HCT116 (cell line): ENCODE results near the gene ANTXRL. TPM values are rescaled to one million over a fixed set of nuclear protein-coding genes. Genes with fewer than 3 reads are reported as not detected.

Experiments used
- ATAC-seq: fragments of 200-7000 bp; cut with Tn5 transposase; 2 replicates; pipeline ENCODE4 v1.9.1; 2020; ENCODE audit warnings: mild to moderate bottlenecking, moderate library complexity
- BruUV-seq: library from RNA; stranded (reverse); fragments of 400-500 nt; replicated peaks from 2 replicates; lab custom pipeline; 2021; lab: Mats Ljungman, UMichigan
- CTCF ChIA-PET: fragments of 300-600 bp; sonication (Branson Sonifier 250); formaldehyde crosslinking; loops from one replicate; lab custom pipeline; 2021; ENCODE audit warnings: antibody characterized with exemption; lab: Charles Lee
- POLR2A ChIA-PET: fragments of 300-600, 350-600 bp; sonication (Branson Sonifier 250); formaldehyde crosslinking; loops from one replicate; lab custom pipeline; 2021; ENCODE audit warnings: antibody characterized with exemption; lab: Charles Lee
- RAD21 ChIA-PET, 2 experiments: fragments of 300-600 bp; sonication (Branson Sonifier 250); formaldehyde crosslinking; loops; one replicate each; lab custom pipeline; 2023; ENCODE audit warnings: low total read pairs in 2 of 2; ENCODE audit not compliant: uncharacterized antibody in 2 of 2, unreplicated experiment in 2 of 2, low non-redundant PET in 1 of 2; lab: Charles Lee
- DNase-seq: peaks from one replicate; pipeline ENCODE4 v3.0.0-alpha.2; 2010; ENCODE audit warnings: low read depth, low spot score
- H2AFZ ChIP-seq: fragments of 200-600 bp; shearing (Covaris generic), sonication (generic); 2 replicates; pipeline ENCODE4 v1.6.1; 2017; ENCODE audit warnings: low read depth, mixed run types, mixed read lengths, antibody characterized with exemption, low read length; ENCODE audit not compliant: poor library complexity, severe bottlenecking
- H3K27ac ChIP-seq: 2 replicates; pipeline ENCODE4 v1.5.1; 2012; ENCODE audit warnings: low read depth, low read length
- H3K27me3 ChIP-seq: fragments of 200-600 bp; sonication (generic); 2 replicates; pipeline ENCODE4 v1.6.1; 2016; ENCODE audit warnings: mixed run types, low read length, mixed read lengths; ENCODE audit not compliant: insufficient read depth
- H3K36me3 ChIP-seq, 2 experiments: fragments of 200-500 bp in 1 of 2; fragments of 200-600 bp in 1 of 2; sonication (Bioruptor generic) in 1 of 2; sonication (generic) in 1 of 2; 2 replicates each; pipeline versions ENCODE4 v1.5.1 to v1.6.1; 2014 to 2016; ENCODE audit warnings: low read length in 2 of 2, inconsistent platforms in 1 of 2, mixed read lengths in 1 of 2, mixed run types in 1 of 2; ENCODE audit not compliant: insufficient read depth in 2 of 2, control insufficient read depth in 1 of 2
- H3K4me1 ChIP-seq, 2 experiments: fragments of 200-600 bp in 1 of 2; sonication (generic) in 1 of 2; 2 replicates each; pipeline versions ENCODE4 v1.5.1 to v1.6.1; 2012 to 2017; ENCODE audit warnings: low read length in 2 of 2, inconsistent platforms in 1 of 2, mild to moderate bottlenecking in 1 of 2, mixed read lengths in 1 of 2, mixed run types in 1 of 2, moderate library complexity in 1 of 2; ENCODE audit not compliant: insufficient read depth in 2 of 2, control insufficient read depth in 1 of 2
- H3K4me2 ChIP-seq: fragments of 200-600 bp; sonication (generic); 2 replicates; pipeline ENCODE4 v1.6.1; 2017; ENCODE audit warnings: mixed run types, low read length, mixed read lengths
- H3K4me3 ChIP-seq, 2 experiments: fragments of 200-600 bp in 1 of 2; sonication (generic) in 1 of 2; replicated peaks in 1 of 2; 2 replicates each; pipeline ENCODE4 v1.5.1; 2011 to 2016; ENCODE audit warnings: low read length in 2 of 2, control low read depth in 1 of 2, low read depth in 1 of 2, mild to moderate bottlenecking in 1 of 2, mixed read lengths in 1 of 2, mixed run types in 1 of 2
- H3K79me2 ChIP-seq: fragments of 200-600 bp; sonication (generic); 2 replicates; pipeline ENCODE4 v1.6.1; 2017; ENCODE audit warnings: mild to moderate bottlenecking, mixed run types, low read length, moderate library complexity, mixed read lengths; ENCODE audit not compliant: insufficient read depth
- H3K9ac ChIP-seq: fragments of 200-600 bp; sonication (generic); 2 replicates; pipeline ENCODE4 v1.6.1; 2016; ENCODE audit warnings: low read length, mixed read lengths
- H3K9me2 ChIP-seq: fragments of 200-600 bp; sonication (generic), shearing (Covaris generic); 2 replicates; pipeline ENCODE4 v1.6.1; 2017; ENCODE audit warnings: mixed run types, mild to moderate bottlenecking, moderate library complexity; ENCODE audit not compliant: insufficient read depth
- H3K9me3 ChIP-seq, 2 experiments: fragments of 200-500 bp in 1 of 2; fragments of 200-600 bp in 1 of 2; sonication (Bioruptor generic) in 1 of 2; sonication (generic) in 1 of 2; 2 replicates each; pipeline ENCODE4 v1.6.1; 2014 to 2017; ENCODE audit warnings: low read length in 2 of 2, mixed read lengths in 2 of 2, inconsistent platforms in 1 of 2, low read depth in 1 of 2, mild to moderate bottlenecking in 1 of 2, mixed run types in 1 of 2, moderate library complexity in 1 of 2; ENCODE audit not compliant: control insufficient read depth in 1 of 2, insufficient read depth in 1 of 2
- H4K20me1 ChIP-seq: fragments of 200-600 bp; sonication (generic), shearing (Covaris generic); 2 replicates; pipeline ENCODE4 v1.6.1; 2017; ENCODE audit warnings: mixed run types, mild to moderate bottlenecking, moderate library complexity; ENCODE audit not compliant: insufficient read depth
- CBX3 ChIP-seq: IDR thresholded peaks from 2 replicates; pipeline ENCODE4 v1.6.1; 2012; ENCODE audit warnings: low read depth
- CEBPB ChIP-seq: IDR thresholded peaks from 2 replicates; pipeline ENCODE4 v1.6.1; 2012; ENCODE audit warnings: low read depth
- EGR1 ChIP-seq: IDR thresholded peaks from 2 replicates; pipeline ENCODE4 v1.6.1; 2012; ENCODE audit warnings: low read depth
- ELF1 ChIP-seq: IDR thresholded peaks from 2 replicates; pipeline ENCODE4 v1.6.1; 2012; ENCODE audit warnings: low read depth, borderline replicate concordance
- EZH2 ChIP-seq: fragments of 200-600 bp; sonication (generic); IDR thresholded peaks from 2 replicates; pipeline ENCODE4 v1.6.1; 2017; ENCODE audit warnings: antibody characterized with exemption, mixed run types
- EZH2phosphoT487 ChIP-seq: fragments of 200-600 bp; IDR thresholded peaks from 2 replicates; pipeline ENCODE4 v1.6.1; 2018; ENCODE audit warnings: antibody characterized with exemption, borderline replicate concordance
- FOSL1 ChIP-seq: IDR thresholded peaks from 2 replicates; pipeline ENCODE4 v1.6.1; 2012; ENCODE audit warnings: low read depth
- JUND ChIP-seq: IDR thresholded peaks from 2 replicates; pipeline ENCODE4 v1.6.1; 2012
- POLR2A ChIP-seq: IDR thresholded peaks from 2 replicates; pipeline ENCODE4 v1.7.0; 2011; ENCODE audit warnings: borderline replicate concordance; ENCODE audit not compliant: insufficient read depth, insufficient read length; ENCODE audit errors: extremely low read depth
- POLR2AphosphoS5 ChIP-seq: IDR thresholded peaks from 2 replicates; pipeline ENCODE4 v1.6.1; 2011; ENCODE audit warnings: mild to moderate bottlenecking, low read depth, low read length, moderate library complexity
- RAD21 ChIP-seq: IDR thresholded peaks from 2 replicates; pipeline ENCODE4 v1.6.1; 2012; ENCODE audit warnings: low read depth, mild to moderate bottlenecking
- SIN3A ChIP-seq: IDR thresholded peaks from 2 replicates; pipeline ENCODE4 v1.6.1; 2012; ENCODE audit warnings: low read depth
- SRF ChIP-seq: IDR thresholded peaks from 2 replicates; pipeline ENCODE4 v1.6.1; 2012; ENCODE audit warnings: low read depth
- TCF7L2 ChIP-seq: IDR thresholded peaks from 2 replicates; pipeline ENCODE4 v1.7.0; 2011; ENCODE audit warnings: borderline replicate concordance, inconsistent platforms; ENCODE audit not compliant: insufficient read depth, insufficient read length; ENCODE audit errors: extremely low read depth
- YY1 ChIP-seq: IDR thresholded peaks from 2 replicates; pipeline ENCODE4 v1.6.1; 2011; ENCODE audit warnings: low read length, low read depth, moderate library complexity, mild to moderate bottlenecking; ENCODE audit not compliant: insufficient replicate concordance; ENCODE audit errors: extremely low read depth
- ZFX ChIP-seq: fragments of 450-650 bp; IDR thresholded peaks from 2 replicates; pipeline ENCODE4 v1.6.1; 2017
- ZNF274 ChIP-seq: fragments of 200-500 bp; sonication (Bioruptor generic); IDR thresholded peaks from 2 replicates; pipeline ENCODE4 v1.6.1; 2014; ENCODE audit warnings: mild to moderate bottlenecking, low read depth, low read length, inconsistent platforms
- intact Hi-C: fragments of 100-400 bp; cut with micrococcal nuclease; formaldehyde crosslinking; loops from 2 replicates; pipeline ENCODE4 v1.10.0; 2022
- total RNA-seq: library from RNA; stranded (reverse); gene quantifications from one replicate; pipeline ENCODE4 v1.2.1, GENCODE V29; 2021; ENCODE audit not compliant: unreplicated experiment
- TF ChIP-seq, protein P1 (sequence below): IDR thresholded peaks from 2 replicates; pipeline ENCODE4 v1.6.1; 2012
- TF ChIP-seq, protein P2 (sequence below): IDR thresholded peaks from 2 replicates; pipeline ENCODE4 v1.6.1; 2011; ENCODE audit warnings: mild to moderate bottlenecking, low read length, moderate library complexity; ENCODE audit not compliant: insufficient replicate concordance; ENCODE audit errors: extremely low read depth
- TF ChIP-seq, protein P3 (sequence below), 3 experiments: fragments of 200-600 bp in 1 of 3; sonication (generic) in 1 of 3; IDR thresholded peaks in 2 of 3; conservative IDR thresholded peaks in 1 of 3; 2 replicates each; pipeline ENCODE4 v1.5.1; 2012 to 2017; ENCODE audit warnings: low read depth in 2 of 3, low read length in 2 of 3, antibody characterized with exemption in 1 of 3, borderline replicate concordance in 1 of 3, control low read depth in 1 of 3, mild to moderate bottlenecking in 1 of 3, mixed read lengths in 1 of 3, mixed run types in 1 of 3, moderate library complexity in 1 of 3; ENCODE audit not compliant: insufficient read depth in 1 of 3

Gene ANTXRL
- total RNA-seq, 1 experiment from 2014 or later: not detected

DNA sequence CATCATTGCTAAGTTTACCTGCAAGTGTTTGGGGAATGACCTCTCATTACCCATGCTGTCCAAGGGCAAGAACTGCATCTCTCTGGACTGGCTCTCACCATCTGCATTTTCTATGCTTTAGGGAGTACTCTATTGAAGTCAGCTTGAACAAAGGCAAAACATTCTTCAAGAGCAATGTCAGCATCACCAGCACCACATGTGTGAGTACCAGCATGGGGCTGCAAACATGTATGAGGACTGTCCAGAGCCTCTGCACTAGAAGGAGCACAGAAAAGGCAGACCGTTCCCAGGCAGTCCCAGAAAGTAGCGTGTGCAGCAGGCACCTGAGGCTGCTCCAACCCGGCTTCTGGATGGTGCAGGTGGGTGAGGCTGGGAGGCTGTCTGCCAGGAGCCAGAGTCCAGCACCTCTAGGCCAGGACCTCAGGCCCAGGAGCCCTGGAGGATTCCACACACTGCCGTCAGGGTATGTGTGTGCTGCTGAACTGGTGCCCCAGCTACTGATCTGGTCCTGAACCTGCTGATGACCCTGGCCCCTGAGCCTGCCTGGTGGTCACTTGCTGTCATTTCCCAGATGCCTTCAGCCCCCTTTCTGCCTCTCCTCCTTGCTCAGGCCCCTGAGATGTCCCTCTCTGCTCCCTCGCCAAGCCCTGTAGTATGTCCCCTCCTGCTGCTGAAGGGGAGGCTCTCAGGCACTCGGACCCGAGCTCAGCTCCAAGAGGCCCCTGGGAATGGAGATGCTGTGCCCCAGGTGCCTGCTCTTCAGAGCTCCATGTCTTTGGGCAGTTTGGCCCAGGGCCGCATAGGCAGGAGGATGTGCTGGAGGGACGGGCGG, 20.7 kb downstream of the ANTXRL start:
- BruUV-seq: no TSS peak
- Histone ChIP-seq H3K9ac (no peak overlapping the region), H3K9me3 (no peaks in the 10 kb centered on the region), H3K27me3 (no peaks in the 10 kb centered on the region), H3K36me3 (no peaks in the 10 kb centered on the region), H4K20me1 (no peaks in the 10 kb centered on the region), H3K4me2 (no peak overlapping the region), H2AFZ (no peak overlapping the region), H3K4me1 (no peaks in the 10 kb centered on the region), H3K9me2 (no peaks in the 10 kb centered on the region), H3K27ac (no peak overlapping the region), H3K4me3 (no peak overlapping the region), H3K79me2 (no peaks in the 10 kb centered on the region)
- ATAC-seq (no peak; the same call in 1 of the 2 replicates), DNase-seq (no peak)
- ChIA-PET POLR2A (no interaction called here), CTCF (no interaction called here), RAD21 (no interaction called here)
- TF ChIP-seq RAD21 (no peak), CBX3 (no peak), ELF1 (no peak), EGR1 (no peak), SRF (no peak), SIN3A (no peak), FOSL1 (no peak), CEBPB (no peak), EZH2 (no peak), JUND (no peak), YY1 (no peak), ZFX (no peak), POLR2A (no peak), POLR2AphosphoS5 (no peak), ZNF274 (no peak), TCF7L2 (no peak), EZH2phosphoT487 (no peak)
- TF ChIP-seq, protein P1, sequence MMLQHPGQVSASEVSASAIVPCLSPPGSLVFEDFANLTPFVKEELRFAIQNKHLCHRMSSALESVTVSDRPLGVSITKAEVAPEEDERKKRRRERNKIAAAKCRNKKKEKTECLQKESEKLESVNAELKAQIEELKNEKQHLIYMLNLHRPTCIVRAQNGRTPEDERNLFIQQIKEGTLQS: no peak
- TF ChIP-seq, protein P2, sequence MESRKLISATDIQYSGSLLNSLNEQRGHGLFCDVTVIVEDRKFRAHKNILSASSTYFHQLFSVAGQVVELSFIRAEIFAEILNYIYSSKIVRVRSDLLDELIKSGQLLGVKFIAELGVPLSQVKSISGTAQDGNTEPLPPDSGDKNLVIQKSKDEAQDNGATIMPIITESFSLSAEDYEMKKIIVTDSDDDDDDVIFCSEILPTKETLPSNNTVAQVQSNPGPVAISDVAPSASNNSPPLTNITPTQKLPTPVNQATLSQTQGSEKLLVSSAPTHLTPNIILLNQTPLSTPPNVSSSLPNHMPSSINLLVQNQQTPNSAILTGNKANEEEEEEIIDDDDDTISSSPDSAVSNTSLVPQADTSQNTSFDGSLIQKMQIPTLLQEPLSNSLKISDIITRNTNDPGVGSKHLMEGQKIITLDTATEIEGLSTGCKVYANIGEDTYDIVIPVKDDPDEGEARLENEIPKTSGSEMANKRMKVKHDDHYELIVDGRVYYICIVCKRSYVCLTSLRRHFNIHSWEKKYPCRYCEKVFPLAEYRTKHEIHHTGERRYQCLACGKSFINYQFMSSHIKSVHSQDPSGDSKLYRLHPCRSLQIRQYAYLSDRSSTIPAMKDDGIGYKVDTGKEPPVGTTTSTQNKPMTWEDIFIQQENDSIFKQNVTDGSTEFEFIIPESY: no peak
- TF ChIP-seq, protein P3, sequence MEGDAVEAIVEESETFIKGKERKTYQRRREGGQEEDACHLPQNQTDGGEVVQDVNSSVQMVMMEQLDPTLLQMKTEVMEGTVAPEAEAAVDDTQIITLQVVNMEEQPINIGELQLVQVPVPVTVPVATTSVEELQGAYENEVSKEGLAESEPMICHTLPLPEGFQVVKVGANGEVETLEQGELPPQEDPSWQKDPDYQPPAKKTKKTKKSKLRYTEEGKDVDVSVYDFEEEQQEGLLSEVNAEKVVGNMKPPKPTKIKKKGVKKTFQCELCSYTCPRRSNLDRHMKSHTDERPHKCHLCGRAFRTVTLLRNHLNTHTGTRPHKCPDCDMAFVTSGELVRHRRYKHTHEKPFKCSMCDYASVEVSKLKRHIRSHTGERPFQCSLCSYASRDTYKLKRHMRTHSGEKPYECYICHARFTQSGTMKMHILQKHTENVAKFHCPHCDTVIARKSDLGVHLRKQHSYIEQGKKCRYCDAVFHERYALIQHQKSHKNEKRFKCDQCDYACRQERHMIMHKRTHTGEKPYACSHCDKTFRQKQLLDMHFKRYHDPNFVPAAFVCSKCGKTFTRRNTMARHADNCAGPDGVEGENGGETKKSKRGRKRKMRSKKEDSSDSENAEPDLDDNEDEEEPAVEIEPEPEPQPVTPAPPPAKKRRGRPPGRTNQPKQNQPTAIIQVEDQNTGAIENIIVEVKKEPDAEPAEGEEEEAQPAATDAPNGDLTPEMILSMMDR (IDR thresholded peaks at IDR 0.05 in 2 of 3, conservative IDR thresholded peaks at IDR 0.05 in 1 of 3; ENCODE audit: borderline replicate concordance in 1 of 3, insufficient read depth in 1 of 3, low read depth in 2 of 3, low read length in 2 of 3): no peak
- intact Hi-C loops: no loop called here
